Measurements from ENCODE around the gene NHP2.
"Not testable (repeated sequence)": the region's sequence is repeated elsewhere in the genome, so short reads cannot be mapped to it uniquely, and the experiment has no call there.

The NHP2 gene

DNA sequence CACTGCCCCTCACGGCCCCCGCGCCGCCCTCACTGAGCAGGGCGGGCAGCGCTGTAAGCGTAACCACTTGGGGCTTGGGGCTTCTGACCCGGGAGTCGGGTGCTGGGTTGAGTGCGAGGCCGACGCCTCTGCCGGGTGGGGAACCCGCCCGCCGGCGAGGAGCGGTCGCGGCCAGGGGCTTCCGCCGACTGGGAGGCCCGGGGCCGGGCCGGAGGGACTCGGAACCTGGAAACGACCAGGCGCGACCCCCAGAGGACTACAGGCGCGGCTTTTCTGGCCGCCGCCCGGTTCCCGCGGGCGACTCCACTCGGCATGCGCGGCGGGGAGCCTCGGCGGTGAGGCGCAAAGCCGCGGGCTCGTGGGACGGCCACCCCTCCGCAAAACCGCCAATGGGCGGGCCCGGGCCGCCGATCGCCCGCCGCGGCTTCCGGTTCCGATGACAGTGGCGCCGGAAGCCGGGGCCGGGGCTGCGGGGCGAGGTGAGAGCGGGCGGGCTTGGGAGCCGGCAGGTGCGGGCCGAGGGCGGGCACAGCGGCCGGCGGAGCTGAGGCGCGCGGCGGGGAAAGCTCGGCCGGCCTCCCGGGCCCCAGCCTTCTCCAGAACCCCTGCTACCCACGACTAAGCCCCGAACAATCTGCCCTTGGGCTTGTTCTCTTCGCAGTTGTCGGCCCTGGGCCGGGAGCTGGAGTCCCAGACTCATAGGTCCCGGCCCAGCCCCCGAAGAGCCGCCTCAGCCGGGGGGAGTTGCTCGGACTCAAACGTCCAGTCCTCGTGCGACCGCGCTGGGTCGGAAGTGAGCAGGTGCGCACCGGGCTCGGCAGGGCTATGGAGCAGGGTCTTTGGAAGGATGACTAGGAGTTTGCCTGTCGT is 22.9 kb downstream of the NHP2 start, which contains the start of gene RMND5B:
RMND5B (plus strand) TSS at position 439 of the 870 bp plus-strand sequence. CDS start 7,106 bp downstream, outside the sequence.
- ChIA-PET POLR2A (no interaction called here), CTCF (interaction anchor here (1.4 to 2.5 kb wide), 2 partner anchors 10 to 55 kb away, joined by 4 to 9 read pairs; no protein-coding TSS in a partner anchor)
- no peak for DNase-seq (ENCODE audit: low read depth, low spot score)
- H3K4me3 ChIP-seq (ENCODE audit: low read depth, low read length) = peak within 1 kb of the TSS; percentile 75
- TF ChIP-seq, protein P1, sequence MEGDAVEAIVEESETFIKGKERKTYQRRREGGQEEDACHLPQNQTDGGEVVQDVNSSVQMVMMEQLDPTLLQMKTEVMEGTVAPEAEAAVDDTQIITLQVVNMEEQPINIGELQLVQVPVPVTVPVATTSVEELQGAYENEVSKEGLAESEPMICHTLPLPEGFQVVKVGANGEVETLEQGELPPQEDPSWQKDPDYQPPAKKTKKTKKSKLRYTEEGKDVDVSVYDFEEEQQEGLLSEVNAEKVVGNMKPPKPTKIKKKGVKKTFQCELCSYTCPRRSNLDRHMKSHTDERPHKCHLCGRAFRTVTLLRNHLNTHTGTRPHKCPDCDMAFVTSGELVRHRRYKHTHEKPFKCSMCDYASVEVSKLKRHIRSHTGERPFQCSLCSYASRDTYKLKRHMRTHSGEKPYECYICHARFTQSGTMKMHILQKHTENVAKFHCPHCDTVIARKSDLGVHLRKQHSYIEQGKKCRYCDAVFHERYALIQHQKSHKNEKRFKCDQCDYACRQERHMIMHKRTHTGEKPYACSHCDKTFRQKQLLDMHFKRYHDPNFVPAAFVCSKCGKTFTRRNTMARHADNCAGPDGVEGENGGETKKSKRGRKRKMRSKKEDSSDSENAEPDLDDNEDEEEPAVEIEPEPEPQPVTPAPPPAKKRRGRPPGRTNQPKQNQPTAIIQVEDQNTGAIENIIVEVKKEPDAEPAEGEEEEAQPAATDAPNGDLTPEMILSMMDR (IDR thresholded peaks at IDR 0.05; ENCODE audit: insufficient read depth, low read length, missing control alignments) = no peak

DNA sequence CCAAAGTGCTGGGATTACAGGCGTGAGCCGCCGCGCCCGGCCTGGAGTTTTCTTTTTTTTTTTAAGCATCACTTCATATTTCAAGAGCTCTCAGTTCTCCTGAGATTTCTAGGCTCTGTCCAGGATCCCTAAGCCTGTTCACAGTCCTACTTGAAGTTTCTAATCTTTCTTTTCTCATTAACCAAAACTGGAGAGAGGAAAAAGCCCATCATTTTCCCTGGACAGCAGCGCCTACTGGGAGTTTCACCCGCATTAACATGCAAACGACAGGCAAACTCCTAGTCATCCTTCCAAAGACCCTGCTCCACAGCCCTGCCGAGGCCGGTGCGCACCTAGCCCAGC is 23.5 kb downstream of the NHP2 start:
- POLR2A ChIA-PET; DNase-seq (ENCODE audit: low read depth, low spot score): not testable (repeated sequence)
- H3K4me3 ChIP-seq (ENCODE audit: low read depth, low read length) = peak overlapping the region; percentile 75
- CTCF ChIA-PET = interaction anchor here (0.6 to 2.5 kb wide), 3 partner anchors 9 to 239 kb away, joined by 3 to 9 read pairs (median 4); no protein-coding TSS in a partner anchor

DNA sequence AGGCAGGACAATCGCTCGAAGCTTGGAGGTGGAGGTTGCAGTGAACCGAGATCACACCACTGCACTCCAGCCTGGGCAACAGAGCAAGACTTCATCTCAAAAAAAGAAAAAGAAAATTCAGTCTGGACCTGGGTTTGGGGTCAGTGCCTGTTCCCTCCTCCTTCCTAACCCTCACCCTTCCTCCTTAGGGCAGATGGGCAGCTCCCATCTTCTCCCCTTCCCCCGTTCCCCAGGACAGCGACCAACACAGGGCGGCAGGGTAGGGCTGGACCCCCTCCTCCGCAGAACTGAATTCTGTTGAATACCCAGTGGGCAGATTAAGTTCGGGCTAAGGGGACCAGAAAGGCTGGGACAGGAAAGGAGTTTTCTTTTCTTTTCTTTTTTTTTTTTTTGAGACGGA is 24.4 kb downstream of the NHP2 start:
- CTCF ChIA-PET = interaction anchor here (1.0 to 2.5 kb wide), 2 partner anchors 8 to 15 kb away, joined by 3 to 9 read pairs; no protein-coding TSS in a partner anchor
- no peak overlapping the region for H3K4me3 ChIP-seq (ENCODE audit: low read depth, low read length)
- no peak for DNase-seq (ENCODE audit: low read depth, low spot score)
- POLR2A ChIA-PET = no interaction called here
- TF ChIP-seq, protein P1 (IDR thresholded peaks at IDR 0.05; ENCODE audit: insufficient read depth, low read length, missing control alignments) = no peak

DNA sequence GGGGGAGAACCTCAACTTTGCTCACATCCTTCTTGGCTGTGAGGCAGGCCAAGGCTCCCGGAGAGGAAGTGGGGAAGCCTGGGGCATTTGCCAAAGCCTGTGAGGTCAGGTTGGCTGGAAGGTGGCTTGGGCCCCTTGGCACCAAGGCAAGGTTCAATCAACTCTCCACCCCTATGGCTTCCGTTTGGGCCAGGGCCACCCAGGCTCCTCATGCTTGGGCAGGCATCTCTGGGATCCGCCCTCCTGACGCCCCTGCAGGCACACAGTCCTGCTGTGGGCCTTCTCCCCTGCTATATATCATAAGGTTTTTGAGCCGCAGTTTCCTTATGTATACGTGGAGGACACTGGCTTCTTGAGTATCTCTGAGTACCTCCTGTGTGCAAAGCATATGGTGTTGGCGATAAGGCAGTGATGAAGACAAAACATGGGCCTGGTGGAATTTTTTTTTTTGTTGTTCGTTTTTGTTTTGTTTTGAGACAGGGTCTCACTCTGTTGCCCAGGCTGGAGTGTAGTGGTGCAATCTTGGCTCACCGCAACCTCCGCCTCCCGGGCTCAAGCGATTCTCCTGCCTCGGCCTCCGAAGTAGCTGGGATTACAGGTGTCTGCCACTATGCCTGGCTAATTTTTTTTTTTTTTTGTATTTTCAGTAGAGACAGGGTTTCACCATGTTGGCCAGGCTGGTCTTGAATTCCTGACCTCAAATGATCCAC is 26.2 kb downstream of the NHP2 start:
- DNase-seq (ENCODE audit: low read depth, low spot score); CTCF ChIA-PET; H3K4me3 ChIP-seq (ENCODE audit: low read depth, low read length); POLR2A ChIA-PET: not testable (repeated sequence)

DNA sequence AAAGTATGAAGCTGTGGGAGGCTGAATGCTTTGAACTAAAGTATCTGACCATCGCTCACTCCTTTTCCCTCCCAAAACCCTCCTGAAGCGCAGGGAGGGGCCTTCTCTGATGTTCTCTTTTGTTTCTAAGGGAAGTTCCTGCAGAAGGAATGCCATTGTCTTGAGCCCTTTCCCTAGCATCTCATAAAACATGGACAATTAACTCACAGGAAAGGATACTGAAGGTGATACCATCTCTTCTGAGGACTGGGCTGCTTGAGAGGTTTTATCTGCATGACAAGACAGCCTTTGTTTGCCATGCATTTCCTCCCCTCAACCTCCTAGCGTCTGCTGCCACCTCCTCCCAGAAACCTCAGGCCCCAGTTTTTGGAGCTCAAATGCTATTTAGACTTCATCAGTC is 27.1 kb downstream of the NHP2 start:
- DNase-seq (ENCODE audit: low read depth, low spot score) = no peak
- ChIA-PET CTCF (no interaction called here), POLR2A (no interaction called here)
- no peak overlapping the region for H3K4me3 ChIP-seq (ENCODE audit: low read depth, low read length)
- TF ChIP-seq, protein P1 (IDR thresholded peaks at IDR 0.05; ENCODE audit: insufficient read depth, low read length, missing control alignments) = no peak

DNA sequence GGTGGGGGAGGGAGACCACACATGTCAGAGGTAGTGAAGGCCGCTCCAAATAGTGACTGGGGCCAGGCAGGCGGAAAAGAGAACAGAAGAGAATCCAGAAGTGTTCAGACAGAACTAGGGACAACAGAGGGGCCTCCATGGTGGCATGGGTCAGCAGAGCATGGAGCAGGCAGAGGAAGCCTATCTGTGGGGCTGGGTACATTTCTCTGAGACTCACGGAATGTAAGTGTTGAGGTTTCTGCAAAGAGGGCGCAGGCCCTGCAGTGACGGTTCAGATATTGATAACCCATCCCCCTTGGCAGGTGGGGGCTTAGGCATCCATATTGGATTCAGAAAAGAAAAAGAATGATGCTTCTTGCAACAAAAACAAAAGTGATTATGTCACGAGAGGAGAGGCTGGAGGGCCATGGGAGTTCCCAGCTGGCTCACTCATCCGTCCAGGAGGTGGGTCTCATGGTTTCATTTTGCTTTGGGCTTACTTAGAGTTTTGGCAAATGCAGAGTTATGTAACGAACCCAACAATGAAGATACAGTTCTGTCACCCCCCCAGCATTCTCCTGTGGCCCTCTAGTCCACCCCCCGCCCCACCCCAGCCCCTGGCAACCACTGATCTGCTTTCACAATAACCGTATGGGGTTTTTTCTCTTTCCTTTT is 28.3 kb downstream of the NHP2 start:
- TF ChIP-seq, protein P1 (IDR thresholded peaks at IDR 0.05; ENCODE audit: insufficient read depth, low read length, missing control alignments) = no peak
- CTCF ChIA-PET = no interaction called here

More for the DNA sequence above, 28.3 kb downstream of the NHP2 start:
- no peak for DNase-seq (ENCODE audit: low read depth, low spot score)
- H3K4me3 ChIP-seq (ENCODE audit: low read depth, low read length) = no peak overlapping the region
- POLR2A ChIA-PET = no interaction called here

All from AG04449 (cell line).